Endothelial cell of umbilical vein (primary cell): ENCODE measurements around the gene INPP1. TPM values are rescaled to one million over a fixed set of nuclear protein-coding genes. Genes with fewer than 3 reads are reported as not detected.
"Not testable (repeated sequence)": the region's sequence is repeated elsewhere in the genome, so short reads cannot be mapped to it uniquely, and the experiment has no call there.

Experiments used
- BruUV-seq: library from RNA; stranded (reverse); fragments of 400-500 nt; replicated peaks from 2 replicates; lab custom pipeline; 2021; lab: Mats Ljungman, UMichigan
- CTCF ChIA-PET: fragments of 300-600, 350-600 bp; sonication (Branson Sonifier 250); formaldehyde crosslinking; loops from one replicate; lab custom pipeline; 2021; ENCODE audit warnings: antibody characterized with exemption, inconsistent platforms; lab: Charles Lee
- POLR2A ChIA-PET: fragments of 300-600, 350-600 bp; sonication (Branson Sonifier 250); formaldehyde crosslinking; loops from one replicate; lab custom pipeline; 2021; ENCODE audit warnings: antibody characterized with exemption, inconsistent platforms; lab: Charles Lee
- DNase-seq: peaks from one replicate; pipeline ENCODE4 v3.0.0-alpha.2; 2011; ENCODE audit warnings: low read depth, low spot score
- FAIRE-seq: peaks from 2 replicates; lab custom pipeline; 2011; peaks lifted over from hg19 to GRCh38; lab: Jason Lieb, UNC
- H2AFZ ChIP-seq: 2 replicates; pipeline ENCODE4 v1.6.0; 2012; ENCODE audit warnings: low read depth, low read length, control low read depth, inconsistent platforms
- H3K27ac ChIP-seq: 2 replicates; pipeline ENCODE4 v1.5.1; 2011; ENCODE audit warnings: low read depth, mild to moderate bottlenecking, control low read depth, low read length, moderate library complexity; ENCODE audit not compliant: insufficient read depth
- H3K27me3 ChIP-seq, 2 experiments: 2 replicates each; pipeline versions ENCODE4 v1.6.0 to v1.6.1; 2011; ENCODE audit warnings: low read length in 2 of 2, mixed read lengths in 1 of 2; ENCODE audit not compliant: control insufficient read depth in 2 of 2, insufficient read depth in 2 of 2
- H3K36me3 ChIP-seq, 2 experiments: 2 replicates in 1 of 2; 3 replicates in 1 of 2; pipeline ENCODE4 v1.5.1; 2011; ENCODE audit warnings: low read length in 2 of 2, mild to moderate bottlenecking in 1 of 2, moderate library complexity in 1 of 2; ENCODE audit not compliant: control insufficient read depth in 2 of 2, insufficient read depth in 2 of 2; ENCODE audit errors: extremely low read depth in 1 of 2
- H3K4me1 ChIP-seq: 3 replicates; pipeline ENCODE4 v1.5.1; 2011; ENCODE audit warnings: mild to moderate bottlenecking, low read length; ENCODE audit not compliant: control insufficient read depth, insufficient read depth; ENCODE audit errors: extremely low read depth
- H3K4me2 ChIP-seq: 2 replicates; pipeline ENCODE4 v1.6.1; 2011; ENCODE audit warnings: low read length, control low read depth, mixed read lengths; ENCODE audit not compliant: insufficient read depth
- H3K4me3 ChIP-seq, 3 experiments: fragments of 200-600 bp in 1 of 3; sonication (generic), shearing (Covaris generic) in 1 of 3; replicated peaks in 1 of 3; 2 replicates each; pipeline ENCODE4 v1.5.1; 2011 to 2016; ENCODE audit warnings: control low read depth in 3 of 3, low read length in 3 of 3, mild to moderate bottlenecking in 2 of 3, inconsistent platforms in 1 of 3, low read depth in 1 of 3, moderate library complexity in 1 of 3; ENCODE audit not compliant: insufficient read depth in 1 of 3
- H3K79me2 ChIP-seq: 2 replicates; pipeline ENCODE4 v1.6.0; 2012; ENCODE audit warnings: low read length, inconsistent platforms; ENCODE audit not compliant: control insufficient read depth, insufficient read depth
- H3K9ac ChIP-seq: replicated peaks from 2 replicates; pipeline ENCODE3; 2011; ENCODE audit warnings: low read length, control low read depth; ENCODE audit not compliant: insufficient read depth; ENCODE audit errors: extremely low read depth
- H3K9me1 ChIP-seq: replicated peaks from 3 replicates; pipeline ENCODE4 v1.6.0; 2011; ENCODE audit warnings: mild to moderate bottlenecking, low read length; ENCODE audit not compliant: control insufficient read depth, insufficient read depth; ENCODE audit errors: extremely low read depth
- H3K9me3 ChIP-seq: replicated peaks from 2 replicates; pipeline ENCODE4 v1.5.1; 2012; ENCODE audit warnings: low read length, inconsistent platforms; ENCODE audit not compliant: control insufficient read depth, insufficient read depth
- H4K20me1 ChIP-seq: replicated peaks from 2 replicates; pipeline ENCODE3; 2011; ENCODE audit warnings: mild to moderate bottlenecking, low read length; ENCODE audit not compliant: control insufficient read depth, insufficient read depth; ENCODE audit errors: extremely low read depth
- EZH2 ChIP-seq: IDR thresholded peaks from 2 replicates; pipeline ENCODE4 v1.6.1; 2012; ENCODE audit warnings: borderline replicate concordance, low read depth, mild to moderate bottlenecking, moderate library complexity, low read length, inconsistent platforms; ENCODE audit not compliant: severe bottlenecking
- MYC ChIP-seq: IDR thresholded peaks from one replicate; pipeline ENCODE4 v1.6.1; 2011; ENCODE audit warnings: mild to moderate bottlenecking, low read depth, low read length
- dilution Hi-C: fragments of 300-500 bp; cut with MboI; formaldehyde crosslinking; loops from one replicate; pipeline ENCODE4 v1.15.0; 2019; ENCODE audit warnings: low sequenced_read_pairs; ENCODE audit not compliant: extremely low pct_ligation_motif_present
- intact Hi-C: fragments of 100-400 bp; cut with micrococcal nuclease; formaldehyde crosslinking; loops from one replicate; pipeline ENCODE4 v1.10.0; 2022
- polyA plus RNA-seq, 4 experiments: library from polyadenylated mRNA; depleted of rRNA in 3 of 4; stranded (reverse) in 3 of 4; unstranded in 1 of 4; fragments of >200 nt; gene quantifications; 2 replicates each; pipeline versions ENCODE4 v1.2.1 to v1.2.3, GENCODE V29; 2011 to 2012; ENCODE audit warnings: missing spikeins in 1 of 4
- total RNA-seq: library from RNA; stranded (reverse); gene quantifications from 2 replicates; pipeline ENCODE4 v1.2.3, GENCODE V29; 2021
- TF ChIP-seq, protein P1 (sequence below): IDR thresholded peaks from 2 replicates; pipeline ENCODE4 v1.6.1; 2011; ENCODE audit not compliant: insufficient read depth, insufficient read length
- TF ChIP-seq, protein P2 (sequence below), 2 donors: IDR thresholded peaks; 1 replicate in 1 of 2; 2 replicates in 1 of 2; pipeline ENCODE4 v1.5.1; 2011; ENCODE audit warnings: low read length in 2 of 2, mild to moderate bottlenecking in 2 of 2, moderate library complexity in 2 of 2, control low read depth in 1 of 2, inconsistent platforms in 1 of 2, low read depth in 1 of 2; ENCODE audit not compliant: insufficient read depth in 1 of 2; ENCODE audit errors: extremely low read depth in 1 of 2

Gene INPP1
- total and polyA plus RNA-seq, 2 donors (not counting 3 experiments of a cell fraction or from before 2014, with no cell fraction given) = 10.6 to 36.8 TPM

DNA sequence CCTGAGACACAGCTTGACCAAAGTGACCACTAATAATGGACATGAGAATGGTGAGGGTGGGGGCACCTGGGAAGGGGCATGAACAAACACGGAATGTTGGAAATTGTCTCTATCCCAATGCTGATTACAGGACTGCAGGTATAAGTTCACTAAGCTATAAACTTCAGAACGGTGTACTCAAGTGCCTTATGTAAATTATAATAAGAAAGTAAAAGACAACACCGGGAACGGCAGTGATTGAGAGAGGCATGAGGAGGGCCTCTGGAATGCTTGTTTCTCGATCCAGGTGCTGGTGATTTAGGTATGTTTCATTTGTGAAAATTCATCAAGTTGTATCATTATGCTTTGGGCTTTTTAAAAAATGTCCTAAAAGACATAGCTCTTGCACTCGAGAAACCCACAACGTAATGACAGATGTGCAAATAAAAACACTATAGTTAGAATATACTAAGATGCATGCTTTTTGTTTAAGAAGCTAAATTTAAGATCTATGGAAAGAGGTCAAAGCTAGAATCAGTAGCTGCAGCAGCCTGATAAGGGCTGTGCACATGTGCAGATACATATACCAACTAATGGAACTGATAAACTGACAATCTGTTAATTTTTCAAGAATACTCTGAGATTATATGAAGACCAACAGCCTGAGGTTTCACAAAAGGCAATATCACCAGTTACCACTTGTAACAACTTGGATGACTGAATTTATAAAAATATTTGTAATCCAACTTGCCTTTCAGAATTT, 31.3 kb upstream of the INPP1 start:
- no peak for FAIRE-seq
- Histone ChIP-seq H3K9me3 (no peaks in the 10 kb centered on the region), H3K9ac (no peak overlapping the region), H3K27me3 (no peaks in the 10 kb centered on the region), H3K9me1 (no peaks in the 10 kb centered on the region), H3K79me2 (no peaks in the 10 kb centered on the region), H3K4me2 (no peak overlapping the region), H4K20me1 (no peaks in the 10 kb centered on the region), H2AFZ (no peak overlapping the region), H3K27ac (no peak overlapping the region), H3K36me3 (peaks cover 0 to 2% of the 10 kb centered on the region in 2 experiments), H3K4me3 (no peak overlapping the region), H3K4me1 (no peaks in the 10 kb centered on the region)
- POLR2A ChIA-PET = no interaction called here
- TF ChIP-seq, protein P1, sequence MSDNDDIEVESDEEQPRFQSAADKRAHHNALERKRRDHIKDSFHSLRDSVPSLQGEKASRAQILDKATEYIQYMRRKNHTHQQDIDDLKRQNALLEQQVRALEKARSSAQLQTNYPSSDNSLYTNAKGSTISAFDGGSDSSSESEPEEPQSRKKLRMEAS = no peak
- TF ChIP-seq, protein P2, sequence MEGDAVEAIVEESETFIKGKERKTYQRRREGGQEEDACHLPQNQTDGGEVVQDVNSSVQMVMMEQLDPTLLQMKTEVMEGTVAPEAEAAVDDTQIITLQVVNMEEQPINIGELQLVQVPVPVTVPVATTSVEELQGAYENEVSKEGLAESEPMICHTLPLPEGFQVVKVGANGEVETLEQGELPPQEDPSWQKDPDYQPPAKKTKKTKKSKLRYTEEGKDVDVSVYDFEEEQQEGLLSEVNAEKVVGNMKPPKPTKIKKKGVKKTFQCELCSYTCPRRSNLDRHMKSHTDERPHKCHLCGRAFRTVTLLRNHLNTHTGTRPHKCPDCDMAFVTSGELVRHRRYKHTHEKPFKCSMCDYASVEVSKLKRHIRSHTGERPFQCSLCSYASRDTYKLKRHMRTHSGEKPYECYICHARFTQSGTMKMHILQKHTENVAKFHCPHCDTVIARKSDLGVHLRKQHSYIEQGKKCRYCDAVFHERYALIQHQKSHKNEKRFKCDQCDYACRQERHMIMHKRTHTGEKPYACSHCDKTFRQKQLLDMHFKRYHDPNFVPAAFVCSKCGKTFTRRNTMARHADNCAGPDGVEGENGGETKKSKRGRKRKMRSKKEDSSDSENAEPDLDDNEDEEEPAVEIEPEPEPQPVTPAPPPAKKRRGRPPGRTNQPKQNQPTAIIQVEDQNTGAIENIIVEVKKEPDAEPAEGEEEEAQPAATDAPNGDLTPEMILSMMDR (IDR thresholded peaks at IDR 0.05; ENCODE audit: extremely low read depth in 1 of 2, insufficient read depth in 1 of 2, low read depth in 1 of 2, low read length in 2 of 2) = no peak
- TF ChIP-seq MYC = no peak
- TF ChIP-seq EZH2 = no peak
- no TSS peak for BruUV-seq
- dilution Hi-C loops = no loop called here
- CTCF ChIA-PET = interaction anchor here (1.3 to 2.0 kb wide), 5 partner anchors 9 to 651 kb away, joined by 3 to 7 read pairs (median 4); no protein-coding TSS in a partner anchor
- intact Hi-C loops = no loop called here
- DNase-seq = no peak

DNA sequence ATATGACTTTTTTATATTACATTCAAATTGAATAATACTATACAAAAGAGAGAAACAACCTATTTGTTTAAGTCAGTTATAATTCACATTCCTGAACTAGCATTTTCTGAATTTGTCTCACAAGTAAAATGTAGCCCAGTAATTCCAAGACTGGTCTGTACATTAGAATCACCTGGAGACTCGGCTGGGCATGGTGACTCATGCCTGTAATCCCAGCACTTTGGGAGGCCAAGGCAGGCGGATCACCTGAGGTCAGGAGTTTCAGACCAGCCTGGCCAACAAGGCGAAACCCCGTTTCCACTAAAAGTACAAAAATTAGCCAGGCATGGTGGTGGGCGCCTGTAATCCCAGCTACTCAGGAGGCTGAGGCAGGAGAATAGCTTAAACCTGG, 30.8 kb upstream of the INPP1 start:
- FAIRE-seq, dilution Hi-C loops, BruUV-seq, H3K9me1 ChIP-seq, H3K27ac ChIP-seq, H3K4me3 ChIP-seq, H4K20me1 ChIP-seq, H3K9me3 ChIP-seq, DNase-seq, H3K27me3 ChIP-seq, POLR2A ChIA-PET, H2AFZ ChIP-seq, H3K4me2 ChIP-seq, intact Hi-C loops, H3K79me2 ChIP-seq, H3K9ac ChIP-seq, H3K36me3 ChIP-seq, H3K4me1 ChIP-seq: not testable (repeated sequence)
- CTCF ChIA-PET = interaction anchor here (1.3 to 2.0 kb wide), 5 partner anchors 10 to 652 kb away, joined by 3 to 7 read pairs (median 4); no protein-coding TSS in a partner anchor
